ENCODE data around the gene CCDC149.

Gene CCDC149

DNA sequence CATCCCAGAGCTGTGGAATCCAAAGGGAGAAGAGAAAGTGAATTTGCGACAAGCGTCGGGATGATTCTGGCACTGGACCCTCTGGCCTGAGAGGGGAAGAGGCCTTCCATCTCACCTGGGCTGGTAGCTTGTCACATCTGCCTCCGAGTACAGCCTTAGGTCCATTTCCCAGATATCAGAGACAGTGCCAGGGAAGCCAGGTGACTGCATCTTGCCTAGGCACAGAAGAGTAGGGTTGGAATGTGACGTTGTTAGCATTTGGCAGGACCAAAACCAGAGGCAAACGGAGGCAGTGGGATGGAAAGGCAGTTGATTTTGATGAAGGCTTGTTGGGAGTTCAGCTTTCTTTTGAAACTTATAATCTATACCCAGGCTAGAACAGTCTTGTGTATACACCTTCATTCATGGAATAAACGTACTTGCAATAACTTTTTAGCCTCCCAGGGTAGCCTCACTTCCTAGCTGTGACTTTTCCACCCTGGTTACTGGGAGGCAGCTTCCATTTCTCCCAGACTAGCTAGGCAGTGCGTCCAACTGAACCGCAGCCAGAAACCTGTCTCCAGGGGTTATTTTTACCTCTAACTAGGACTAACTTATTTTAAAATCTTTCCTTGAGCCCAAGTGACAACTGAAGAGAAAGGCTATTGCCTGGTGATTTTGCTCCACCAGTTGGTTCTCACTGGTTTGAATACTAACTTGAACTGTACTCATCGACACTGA lies 111.5 kb downstream of the CCDC149 start:
- Mint-ChIP-seq H3K4me3 (no peak overlapping the region), H3K9me3 (no peaks in the 10 kb centered on the region), H3K27me3 (peaks cover 48% of the 10 kb centered on the region), H3K4me1 (no peaks in the 10 kb centered on the region), H3K36me3 (no peaks in the 10 kb centered on the region), H3K27ac (no peak overlapping the region)
- DNase-seq: no peak
- CTCF ChIA-PET: no interaction called here

- DNase-seq: no peak
- CTCF ChIA-PET: no interaction called here
- Mint-ChIP-seq H3K4me1 (no peaks in the 10 kb centered on the region), H3K9me3 (no peaks in the 10 kb centered on the region), H3K27ac (no peak overlapping the region), H3K27me3 (peaks cover 56% of the 10 kb centered on the region), H3K36me3 (no peaks in the 10 kb centered on the region), H3K4me3 (no peak overlapping the region)
Measured at GRCh38 chr4:24800325-24800895, 112.4 kb downstream of the CCDC149 start.

GRCh38 chr4:24799544-24800324 lies 113.1 kb downstream of the CCDC149 start:
- no peaks in the 10 kb centered on the region for H3K4me1 Mint-ChIP-seq
- CTCF ChIA-PET: no interaction called here
- DNase-seq: no peak
- H3K27ac Mint-ChIP-seq: no peak overlapping the region
- H3K9me3 Mint-ChIP-seq: no peaks in the 10 kb centered on the region
- peaks cover 60% of the 10 kb centered on the region for H3K27me3 Mint-ChIP-seq
- no peak overlapping the region for H3K4me3 Mint-ChIP-seq
- no peaks in the 10 kb centered on the region for H3K36me3 Mint-ChIP-seq

GRCh38 chr4:24799196-24799543 lies 113.7 kb downstream of the CCDC149 start:
- DNase-seq: no peak
- Mint-ChIP-seq H3K4me3 (no peak overlapping the region), H3K36me3 (no peaks in the 10 kb centered on the region), H3K4me1 (no peaks in the 10 kb centered on the region), H3K9me3 (no peaks in the 10 kb centered on the region), H3K27ac (no peak overlapping the region), H3K27me3 (peaks cover 60% of the 10 kb centered on the region)
- CTCF ChIA-PET: no interaction called here

GRCh38 chr4:24798036-24798610 lies 114.7 kb downstream of the CCDC149 start:
- Mint-ChIP-seq H3K4me3 (no peak overlapping the region), H3K27ac (no peak overlapping the region), H3K9me3 (no peaks in the 10 kb centered on the region), H3K4me1 (no peaks in the 10 kb centered on the region), H3K27me3 (peaks cover 60% of the 10 kb centered on the region), H3K36me3 (no peaks in the 10 kb centered on the region)
- CTCF ChIA-PET: no interaction called here
- no peak for DNase-seq

DNA sequence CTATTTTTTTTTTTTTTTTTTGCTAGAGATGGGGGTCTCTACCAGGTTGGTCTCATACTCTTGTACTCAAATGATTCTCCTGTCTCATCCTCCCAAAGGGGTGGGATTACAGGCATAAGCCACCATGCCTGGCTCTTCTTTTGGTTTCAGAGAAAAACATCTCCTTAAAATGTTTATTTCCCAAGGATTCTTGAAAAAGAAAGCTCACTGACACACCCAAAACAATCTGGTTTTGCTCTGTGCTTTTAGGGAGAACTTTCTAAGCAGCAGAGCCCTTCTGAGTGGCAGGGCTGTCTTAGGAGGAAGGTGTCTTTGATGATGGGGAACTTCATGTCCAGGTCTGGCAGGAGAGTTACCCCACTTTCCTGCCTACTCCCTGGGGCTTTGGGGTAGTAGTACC lies 116.2 kb downstream of the CCDC149 start:
- Mint-ChIP-seq H3K4me1 (no peaks in the 10 kb centered on the region), H3K36me3 (no peaks in the 10 kb centered on the region), H3K27me3 (peaks cover 51% of the 10 kb centered on the region), H3K4me3 (no peak overlapping the region), H3K27ac (no peak overlapping the region), H3K9me3 (no peaks in the 10 kb centered on the region)
- CTCF ChIA-PET: no interaction called here
- no peak for DNase-seq

GRCh38 chr4:24795666-24796381 lies 117.0 kb downstream of the CCDC149 start:
- no peak overlapping the region for H3K4me3 Mint-ChIP-seq

GRCh38 chr4:24794916-24795665 lies 117.8 kb downstream of the CCDC149 start, which contains the start of gene SOD3:
Gene SOD3 (plus strand): TSS chr4:24795573. CDS start chr4:24799522, 3,949 bp downstream.
- peaks cover 35% of the 10 kb centered on the region for H3K27me3 Mint-ChIP-seq
- DNase-seq: no peak
- CTCF ChIA-PET: no interaction called here
- no peaks in the 10 kb centered on the region for H3K36me3 Mint-ChIP-seq
- H3K27ac Mint-ChIP-seq: no peak within 1 kb of the TSS
- no peaks in the 10 kb centered on the region for H3K9me3 Mint-ChIP-seq
- H3K4me1 Mint-ChIP-seq: no peaks in the 10 kb centered on the region
- H3K4me3 Mint-ChIP-seq: no peak within 1 kb of the TSS

More at GRCh38 chr4:24795666-24796381, 117.0 kb downstream of the CCDC149 start:
- H3K4me1 Mint-ChIP-seq: no peaks in the 10 kb centered on the region
- no peak for DNase-seq
- H3K27ac Mint-ChIP-seq: no peak overlapping the region
- CTCF ChIA-PET: no interaction called here
- no peaks in the 10 kb centered on the region for H3K9me3 Mint-ChIP-seq
- H3K36me3 Mint-ChIP-seq: no peaks in the 10 kb centered on the region
- H3K27me3 Mint-ChIP-seq: peaks cover 43% of the 10 kb centered on the region

DNA sequence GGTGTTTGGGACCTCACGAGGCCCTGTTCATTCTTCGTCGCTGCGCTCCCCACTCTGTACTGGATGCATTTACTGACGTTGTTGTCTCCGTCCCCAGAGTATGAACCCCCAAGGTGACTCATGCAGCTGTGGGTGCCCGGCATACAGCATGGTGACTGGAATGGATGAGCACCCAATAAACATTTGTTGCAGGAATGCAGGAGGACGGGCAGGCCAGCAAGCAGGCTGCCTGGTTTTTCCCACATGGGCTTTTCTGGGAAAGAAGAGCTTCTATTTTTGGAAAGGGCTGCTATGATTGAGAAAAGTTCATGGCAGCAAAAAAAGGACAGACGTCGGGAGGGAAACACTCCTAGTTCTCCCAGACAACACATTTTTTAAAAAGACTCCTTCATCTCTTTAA lies 118.4 kb downstream of the CCDC149 start:
- no peaks in the 10 kb centered on the region for H3K4me1 Mint-ChIP-seq
- DNase-seq: no peak
- H3K36me3 Mint-ChIP-seq: no peaks in the 10 kb centered on the region
- H3K4me3 Mint-ChIP-seq: no peak overlapping the region
- CTCF ChIA-PET: no interaction called here
- peaks cover 30% of the 10 kb centered on the region for H3K27me3 Mint-ChIP-seq
- H3K27ac Mint-ChIP-seq: no peak overlapping the region
- H3K9me3 Mint-ChIP-seq: no peaks in the 10 kb centered on the region

DNA sequence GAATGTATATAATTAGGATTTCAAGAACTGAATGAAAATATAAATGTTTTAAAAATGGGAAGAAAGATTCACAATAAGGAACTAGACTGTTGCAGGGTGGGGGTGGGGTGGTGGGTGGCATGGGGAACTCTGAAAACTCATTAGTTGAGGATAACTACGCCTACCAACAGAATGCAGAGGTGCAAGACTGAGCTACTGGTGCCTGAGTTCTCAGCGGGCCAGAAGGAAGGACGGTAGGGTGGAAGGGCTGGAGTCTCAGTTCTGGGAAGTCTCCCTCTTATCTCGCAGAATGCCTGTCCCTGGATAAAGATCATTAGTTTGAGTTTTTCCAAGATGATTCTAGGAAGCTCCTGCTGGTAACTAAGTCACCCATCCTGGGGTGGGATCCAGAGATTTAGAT lies 118.8 kb downstream of the CCDC149 start:
- CTCF ChIA-PET: no interaction called here
- Mint-ChIP-seq H3K4me3 (no peak overlapping the region), H3K9me3 (no peaks in the 10 kb centered on the region), H3K27ac (no peak overlapping the region), H3K4me1 (no peaks in the 10 kb centered on the region), H3K27me3 (peaks cover 26% of the 10 kb centered on the region), H3K36me3 (no peaks in the 10 kb centered on the region)
- no peak for DNase-seq

GRCh38 chr4:24793219-24794005 lies 119.4 kb downstream of the CCDC149 start:
- no peaks in the 10 kb centered on the region for H3K36me3 Mint-ChIP-seq
- CTCF ChIA-PET: no interaction called here
- H3K9me3 Mint-ChIP-seq: no peaks in the 10 kb centered on the region
- peaks cover 19% of the 10 kb centered on the region for H3K27me3 Mint-ChIP-seq
- H3K27ac Mint-ChIP-seq: no peak overlapping the region
- H3K4me1 Mint-ChIP-seq: no peaks in the 10 kb centered on the region
- DNase-seq: no peak
- H3K4me3 Mint-ChIP-seq: no peak overlapping the region

DNA sequence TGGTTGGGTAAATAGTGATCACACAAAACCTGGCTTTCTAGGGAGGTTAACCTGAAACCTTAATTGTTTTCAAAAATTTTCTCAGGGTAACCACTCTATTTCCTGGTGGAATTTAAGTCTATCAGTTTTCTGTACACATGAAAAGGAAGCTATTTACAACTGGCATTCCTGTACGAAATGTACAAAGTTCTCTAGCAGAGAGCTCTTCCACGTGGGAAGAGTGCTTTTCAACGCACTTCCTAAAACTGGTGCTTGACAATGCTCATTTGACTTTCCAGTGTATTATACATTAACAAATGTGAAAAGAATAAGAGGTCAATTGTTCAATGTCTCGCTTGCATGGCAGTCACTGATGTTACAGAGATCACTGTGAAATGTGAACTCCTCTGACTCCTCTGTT lies 120.3 kb downstream of the CCDC149 start:
- Mint-ChIP-seq H3K27me3 (peaks cover 12% of the 10 kb centered on the region), H3K4me3 (no peak overlapping the region), H3K27ac (no peak overlapping the region), H3K36me3 (no peaks in the 10 kb centered on the region), H3K9me3 (no peaks in the 10 kb centered on the region), H3K4me1 (no peaks in the 10 kb centered on the region)
- CTCF ChIA-PET: no interaction called here
- no peak for DNase-seq

DNA sequence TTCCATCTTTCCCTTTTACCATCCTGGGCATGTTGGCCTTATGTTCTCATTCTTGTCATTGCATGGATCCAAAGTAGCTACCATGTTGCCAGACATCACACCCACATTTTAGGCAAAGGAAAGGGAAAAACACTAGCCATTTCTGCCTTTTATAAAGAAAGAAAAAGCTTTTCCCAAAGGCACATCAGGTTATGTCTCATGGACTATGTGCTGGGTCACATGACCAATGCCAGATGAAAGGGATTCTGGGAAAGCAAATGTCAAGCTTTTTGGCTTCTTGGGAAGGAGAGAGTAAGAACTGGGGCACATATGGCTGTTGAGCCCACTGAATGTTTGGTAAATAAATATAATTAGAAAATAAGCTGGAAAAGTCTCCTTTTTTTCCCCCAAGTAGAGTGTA lies 121.8 kb downstream of the CCDC149 start:
- Mint-ChIP-seq H3K27me3 (peaks cover 11% of the 10 kb centered on the region), H3K36me3 (no peaks in the 10 kb centered on the region), H3K27ac (no peak overlapping the region), H3K4me3 (no peak overlapping the region), H3K9me3 (no peaks in the 10 kb centered on the region), H3K4me1 (no peaks in the 10 kb centered on the region)
- CTCF ChIA-PET: no interaction called here
- no peak for DNase-seq

Data from activated naive CD4-positive, alpha-beta T cell treated with anti-CD3 and anti-CD28 coated beads, Interleukin-2, amount 10 ng/mL, durations not matched to agents 7 days and 5 days (primary cell).